DMS53 (cell line): Measurements from ENCODE around the gene CAPNS1.
"Not testable (repeated sequence)": the region's sequence is repeated elsewhere in the genome, so short reads cannot be mapped to it uniquely, and the experiment has no call there.

Experiments
- DNase-seq: peaks from one replicate; lab custom pipeline; 2025; lab: John Stamatoyannopoulos, UW

Gene CAPNS1

GRCh38 chr19:36151144-36152018 is 11.5 kb downstream of the CAPNS1 start:
- DNase-seq = no peak

GRCh38 chr19:36152019-36152351 is 12.1 kb downstream of the CAPNS1 start:
- no peak for DNase-seq

DNA sequence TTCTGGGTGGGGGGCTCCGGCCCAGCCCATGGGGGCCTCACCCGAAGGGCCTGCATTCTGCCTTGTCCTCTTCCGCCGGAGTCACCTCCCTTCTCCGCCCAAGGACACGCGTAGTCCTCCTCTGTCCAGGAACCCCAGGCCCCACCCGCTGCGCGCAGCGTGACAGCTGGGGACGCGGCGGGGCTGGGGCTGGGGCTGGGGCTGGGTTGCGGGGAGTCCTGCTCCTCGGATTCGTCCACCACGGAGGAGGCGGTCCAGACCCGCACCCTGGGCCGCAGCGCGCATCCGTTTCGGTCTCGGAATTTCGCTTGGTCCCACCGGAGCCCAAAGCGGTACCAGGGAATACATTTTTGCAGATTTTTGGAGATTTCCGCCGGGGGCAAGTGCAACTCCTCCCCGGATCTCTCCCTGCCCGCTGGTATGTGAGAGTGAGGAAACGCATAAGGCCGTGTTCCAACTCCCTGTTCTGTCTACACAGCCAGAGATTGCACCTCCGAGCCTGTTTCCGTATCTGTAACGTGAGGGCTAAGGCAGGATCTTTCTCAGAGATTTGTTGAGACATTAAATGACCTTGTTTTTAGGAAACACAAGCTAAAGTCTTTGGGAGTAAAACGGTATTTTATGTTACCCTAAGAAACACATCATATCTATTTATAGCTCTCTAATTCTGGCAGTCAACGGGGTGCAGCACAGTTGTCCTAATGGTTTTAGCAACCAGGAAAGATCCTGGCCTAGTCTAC is 12.7 kb downstream of the CAPNS1 start, which contains the start of gene COX7A1:
Gene COX7A1, minus strand, starts transcription at position 96 of the 740 bp plus-strand sequence. Its CDS starts 40 bp downstream, at position 56.
- DNase-seq = no peak

DNA sequence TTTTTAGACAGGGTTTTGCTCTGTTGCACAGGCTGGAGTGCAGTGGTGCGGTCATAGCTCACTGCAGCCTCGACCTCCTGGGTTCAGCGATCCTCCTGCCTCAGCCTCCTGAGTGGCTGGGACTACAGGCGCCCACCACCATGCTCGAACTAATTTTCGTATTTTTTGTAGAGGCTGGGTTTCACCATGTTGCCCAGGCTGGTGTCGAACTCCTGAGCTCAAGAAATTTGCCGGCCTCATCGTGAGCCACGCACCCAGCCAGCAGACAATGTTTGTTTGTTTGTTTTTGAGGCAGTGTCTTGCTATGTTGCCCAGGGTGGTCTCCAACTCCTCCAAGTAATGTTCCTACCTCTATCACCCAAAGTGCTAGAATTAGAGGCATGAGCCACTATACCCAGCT is 13.3 kb downstream of the CAPNS1 start:
- DNase-seq = no peak

- DNase-seq = no peak
These were observed 21.1 kb downstream of the CAPNS1 start for GRCh38 chr19:36160821-36161596.

GRCh38 chr19:36163813-36164212 is 23.9 kb downstream of the CAPNS1 start:
- no peak for DNase-seq

GRCh38 chr19:36169084-36169760 is 29.4 kb downstream of the CAPNS1 start:
- DNase-seq = peak; percentile 82

DNA sequence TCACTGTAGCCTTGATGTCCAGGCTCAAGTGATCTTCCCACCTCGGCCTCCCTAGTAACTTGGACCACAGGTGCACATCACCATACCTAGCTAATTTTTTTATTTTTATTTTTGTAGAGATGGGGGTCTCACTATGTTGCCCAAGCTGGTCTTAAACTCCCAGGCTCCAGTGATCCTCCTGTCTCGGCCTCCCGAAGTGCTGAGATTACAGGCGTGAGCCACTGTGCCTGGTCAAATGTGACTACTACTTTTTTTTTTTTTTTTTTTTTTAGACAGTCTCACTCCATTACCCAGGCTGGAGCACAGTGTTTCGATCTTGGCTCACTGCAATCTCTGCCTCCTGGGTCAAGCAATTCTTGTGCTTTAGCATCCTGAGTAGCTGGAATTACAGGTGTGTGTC is 33.0 kb downstream of the CAPNS1 start:
- DNase-seq = no peak

GRCh38 chr19:36173846-36174245 is 34.0 kb downstream of the CAPNS1 start:
- DNase-seq = not testable (repeated sequence)

DNA sequence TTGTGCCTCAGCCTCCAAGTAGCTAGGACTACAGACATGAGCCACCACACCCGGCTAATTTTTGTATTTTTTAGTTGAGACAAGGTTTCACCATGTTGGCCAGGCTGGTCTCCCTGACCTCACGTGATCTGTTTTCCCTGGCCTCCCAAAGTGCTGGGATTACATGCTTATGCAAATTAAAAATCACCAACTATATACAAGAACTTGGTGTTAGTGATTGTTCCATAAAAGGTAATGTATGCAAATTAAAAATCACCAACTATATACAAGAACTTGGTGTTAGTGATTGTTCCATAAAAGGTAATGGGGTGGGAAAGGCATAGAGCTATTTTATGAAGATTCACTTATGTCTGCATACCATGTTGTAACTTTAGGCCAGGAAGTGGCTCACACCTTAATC is 39.2 kb downstream of the CAPNS1 start:
- not testable (repeated sequence) for DNase-seq

GRCh38 chr19:36182612-36183244 is 42.9 kb downstream of the CAPNS1 start:
- no peak for DNase-seq

- no peak for DNase-seq
These were observed 43.4 kb downstream of the CAPNS1 start for GRCh38 chr19:36183245-36183628.

GRCh38 chr19:36186722-36187121 is 46.9 kb downstream of the CAPNS1 start:
- DNase-seq = not testable (repeated sequence)

DNA sequence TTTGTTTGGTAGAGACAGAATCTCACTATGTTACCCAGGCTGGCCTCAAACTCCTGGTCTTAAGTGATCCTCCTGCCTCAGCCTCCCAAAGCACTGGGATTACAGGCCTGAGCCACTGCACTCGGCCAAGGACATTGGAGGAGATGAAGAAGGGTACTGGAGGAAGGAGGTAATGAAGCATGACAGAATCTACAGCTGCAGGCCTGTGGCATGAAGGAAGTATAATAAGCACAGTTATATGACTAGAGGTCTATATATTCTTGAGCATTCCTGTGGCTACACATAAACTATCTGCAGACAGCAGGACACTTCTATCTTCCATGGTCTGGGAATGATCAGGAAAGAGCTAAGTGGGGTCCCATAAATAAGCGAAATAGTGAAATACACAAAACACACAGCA is 56.4 kb downstream of the CAPNS1 start:
- DNase-seq = no peak

GRCh38 chr19:36198119-36198518 is 58.3 kb downstream of the CAPNS1 start:
- DNase-seq = no peak
